SK-N-SH (cell line): ENCODE results near the gene KANK3. TPM values are rescaled to one million over a fixed set of nuclear protein-coding genes. Genes with fewer than 3 reads are reported as not detected.

Experiments
- CTCF ChIA-PET: fragments of 300-600, 350-600 bp; formaldehyde crosslinking; extraction: SDS; loops from one replicate; lab custom pipeline; 2021; lab: Yijun Ruan, JAX
- POLR2A ChIA-PET: fragments of 350-600 bp; sonication (Branson Sonifier 250); formaldehyde crosslinking; extraction: SDS; loops from one replicate; lab custom pipeline; 2020; ENCODE audit warnings: antibody characterized with exemption, inconsistent platforms; lab: Yijun Ruan, JAX
- DNase-seq: peaks from one replicate; pipeline ENCODE4 v3.0.0; 2012
- H2AFZ ChIP-seq: fragments of 200-600 bp; sonication (generic); 2 replicates; pipeline ENCODE4 v1.8.1; 2016; ENCODE audit warnings: antibody characterized with exemption, mild to moderate bottlenecking, low read depth
- H3F3A ChIP-seq: fragments of 200-600 bp; sonication (generic); replicated peaks from 2 replicates; pipeline ENCODE3; 2016; ENCODE audit warnings: antibody characterized with exemption, mild to moderate bottlenecking; ENCODE audit not compliant: insufficient read depth
- H3K27ac ChIP-seq, 2 experiments: fragments of 200-500 bp in 1 of 2; fragments of 200-600 bp in 1 of 2; sonication (Bioruptor generic) in 1 of 2; sonication (generic), shearing (Covaris generic) in 1 of 2; 2 replicates each; pipeline versions ENCODE4 v1.5.1 to v1.6.1; 2014 to 2016; ENCODE audit warnings: low read depth in 2 of 2, inconsistent platforms in 1 of 2, low read length in 1 of 2, mild to moderate bottlenecking in 1 of 2, mixed read lengths in 1 of 2
- H3K27me3 ChIP-seq: fragments of 200-600 bp; sonication (generic), shearing (Covaris generic); 2 replicates; pipeline ENCODE4 v1.6.1; 2016; ENCODE audit warnings: mixed run types; ENCODE audit not compliant: insufficient read depth
- H3K36me3 ChIP-seq, 2 experiments: fragments of 200-500 bp in 1 of 2; fragments of 200-600 bp in 1 of 2; sonication (Bioruptor generic) in 1 of 2; sonication (generic) in 1 of 2; replicated peaks in 1 of 2; 2 replicates each; pipeline versions ENCODE3 to v1.5.1; 2014 to 2016; ENCODE audit warnings: low read length in 1 of 2, mild to moderate bottlenecking in 1 of 2; ENCODE audit not compliant: insufficient read depth in 2 of 2, control insufficient read depth in 1 of 2
- H3K4me1 ChIP-seq, 2 experiments: fragments of 200-500 bp in 1 of 2; fragments of 200-600 bp in 1 of 2; sonication (Bioruptor generic) in 1 of 2; sonication (generic), shearing (Covaris generic) in 1 of 2; 2 replicates each; pipeline versions ENCODE4 v1.5.1 to v1.6.1; 2014 to 2016; ENCODE audit warnings: low read depth in 1 of 2, low read length in 1 of 2, mixed run types in 1 of 2; ENCODE audit not compliant: insufficient read depth in 2 of 2, control insufficient read depth in 1 of 2
- H3K4me2 ChIP-seq: fragments of 200-600 bp; sonication (generic), shearing (Covaris generic); 2 replicates; pipeline ENCODE4 v1.6.1; 2017; ENCODE audit warnings: mixed run types
- H3K4me3 ChIP-seq, 2 experiments: fragments of 200-500 bp in 1 of 2; fragments of 200-600 bp in 1 of 2; sonication (Bioruptor generic) in 1 of 2; sonication (generic), shearing (Covaris generic) in 1 of 2; 2 replicates each; pipeline versions ENCODE4 v1.5.1 to v1.8.1; 2014 to 2016; ENCODE audit warnings: low read depth in 2 of 2, inconsistent platforms in 1 of 2, low read length in 1 of 2, mild to moderate bottlenecking in 1 of 2, mixed read lengths in 1 of 2, moderate library complexity in 1 of 2
- H3K79me2 ChIP-seq: fragments of 200-600 bp; sonication (generic); 2 replicates; pipeline ENCODE4 v1.8.1; 2017; ENCODE audit warnings: mild to moderate bottlenecking; ENCODE audit not compliant: insufficient read depth
- H3K9ac ChIP-seq: fragments of 200-600 bp; sonication (generic); 2 replicates; pipeline ENCODE4 v1.6.1; 2017; ENCODE audit warnings: mixed run types
- H3K9me2 ChIP-seq: fragments of 200-600 bp; sonication (generic); 2 replicates; pipeline ENCODE4 v1.6.1; 2017; ENCODE audit warnings: mixed run types
- H3K9me3 ChIP-seq: fragments of 200-600 bp; sonication (generic); 2 replicates; pipeline ENCODE4 v1.6.1; 2017; ENCODE audit warnings: mixed run types, mild to moderate bottlenecking, moderate library complexity
- H4K20me1 ChIP-seq: fragments of 200-600 bp; sonication (generic); 2 replicates; pipeline ENCODE4 v1.6.1; 2017; ENCODE audit warnings: mild to moderate bottlenecking, mixed run types; ENCODE audit not compliant: insufficient read depth
- CHD2 ChIP-seq: fragments of 150-350 bp; IDR thresholded peaks from 2 replicates; pipeline ENCODE4 v1.6.1; 2018; ENCODE audit warnings: low read length; ENCODE audit not compliant: partially characterized antibody
- CTCF ChIP-seq: fragments of 200-600 bp; sonication (generic); IDR thresholded peaks from 2 replicates; pipeline ENCODE4 v1.6.1; 2017; ENCODE audit warnings: antibody characterized with exemption, mild to moderate bottlenecking, moderate library complexity
- ELF1 ChIP-seq: IDR thresholded peaks from 2 replicates; pipeline ENCODE4 v1.4.0; 2012
- EP300 ChIP-seq, 2 experiments: IDR thresholded peaks; 2 replicates each; pipeline versions ENCODE4 v1.4.0 to v1.6.1; 2012; ENCODE audit warnings: borderline replicate concordance in 1 of 2, low read depth in 1 of 2, low read length in 1 of 2
- EZH2phosphoT487 ChIP-seq: fragments of 200-600 bp; sonication (generic); IDR thresholded peaks from 2 replicates; pipeline ENCODE4 v1.6.1; 2017; ENCODE audit warnings: low read depth, mixed run types, mild to moderate bottlenecking, antibody characterized with exemption, moderate library complexity, borderline replicate concordance
- FOXJ3 ChIP-seq: sonication (generic); formaldehyde crosslinking; IDR thresholded peaks from 2 replicates; pipeline ENCODE4 v1.5.1; 2020; ENCODE audit warnings: mild to moderate bottlenecking, missing genetic modification reagents
- FOXM1 ChIP-seq: IDR thresholded peaks from 2 replicates; pipeline ENCODE4 v1.4.0; 2012; ENCODE audit warnings: low read depth, mild to moderate bottlenecking
- GABPA ChIP-seq: IDR thresholded peaks from 2 replicates; pipeline ENCODE4 v1.4.0; 2012; ENCODE audit warnings: low read depth, mild to moderate bottlenecking
- GATA2 ChIP-seq: sonication (generic); formaldehyde crosslinking; IDR thresholded peaks from 2 replicates; pipeline ENCODE4 v1.5.0; 2020; ENCODE audit warnings: mild to moderate bottlenecking, missing genetic modification reagents
- JUND ChIP-seq: IDR thresholded peaks from 2 replicates; pipeline ENCODE4 v1.4.0; 2012
- MAX ChIP-seq: IDR thresholded peaks from 2 replicates; pipeline ENCODE4 v1.4.0; 2012; ENCODE audit warnings: low read depth
- MEF2A ChIP-seq: IDR thresholded peaks from 2 replicates; pipeline ENCODE4 v1.4.0; 2012; ENCODE audit warnings: low read depth, borderline replicate concordance
- PBX3 ChIP-seq: IDR thresholded peaks from 2 replicates; pipeline ENCODE4; 2012
- REST ChIP-seq: IDR thresholded peaks from 2 replicates; pipeline ENCODE4 v1.6.1; 2012; ENCODE audit warnings: mild to moderate bottlenecking, low read depth, low read length, moderate library complexity
- RFX5 ChIP-seq: IDR thresholded peaks from 2 replicates; pipeline ENCODE4 v1.6.1; 2012; ENCODE audit warnings: mild to moderate bottlenecking, improper control_type of control experiment, low read length
- RXRA ChIP-seq: IDR thresholded peaks from 2 replicates; pipeline ENCODE4 v1.4.0; 2012; ENCODE audit warnings: low read depth, mild to moderate bottlenecking, borderline replicate concordance
- TAF1 ChIP-seq: IDR thresholded peaks from 2 replicates; pipeline ENCODE4 v1.6.1; 2012; ENCODE audit warnings: low read depth, mild to moderate bottlenecking, low read length, moderate library complexity, borderline replicate concordance
- TCF12 ChIP-seq: IDR thresholded peaks from 2 replicates; pipeline ENCODE4 v1.4.0; 2012
- USF1 ChIP-seq: IDR thresholded peaks from 2 replicates; pipeline ENCODE4 v1.4.0; 2012; ENCODE audit warnings: low read depth, borderline replicate concordance
- WGBS: methylation state at CpG from one replicate; pipeline ENCODE4 v1.1.6; 2017; ENCODE audit warnings: low lambda C conversion rate; 5-methylcytosine and 5-hydroxymethylcytosine counted together
- polyA plus RNA-seq, 3 experiments: library from polyadenylated mRNA; depleted of rRNA; stranded (reverse); fragments of >200 nt; gene quantifications; 2 replicates each; pipeline ENCODE4 v1.2.3, GENCODE V29; 2012

Gene KANK3
- polyA plus RNA-seq, 1 of the 3 experiments (the other 2 are of a cell fraction), result 0.51 TPM

GRCh38 chr19:8388612-8388958 is 45.5 kb upstream of the KANK3 start:
- Histone ChIP-seq H3K27me3 (no peaks in the 10 kb centered on the region), H3K4me1 (peaks cover 14 to 28% of the 10 kb centered on the region in 2 experiments; a peak in 2 of 4 replicates), H3K9me2 (no peaks in the 10 kb centered on the region), H2AFZ (no peak overlapping the region), H3F3A (peaks cover 16% of the 10 kb centered on the region), H3K4me2 (peak overlapping the region; percentile 71; the same call in 1 of the 2 replicates), H3K79me2 (peaks cover 44% of the 10 kb centered on the region), H3K9ac (no peak overlapping the region), H4K20me1 (peaks cover 28% of the 10 kb centered on the region), H3K36me3 (peaks cover 0 to 11% of the 10 kb centered on the region in 2 experiments), H3K27ac (no peak overlapping the region), H3K9me3 (no peaks in the 10 kb centered on the region)
- POLR2A ChIA-PET, result interaction anchor here (0.7 kb wide), 1 partner anchor 124 kb away, joined by 3 read pairs; no protein-coding TSS in a partner anchor
- DNase-seq, result no peak
- CTCF ChIA-PET, result interaction anchor here (8.0 kb wide), 1 partner anchor 35 kb away, joined by 78 read pairs; no protein-coding TSS in a partner anchor
- 67% methylated on average over 2 of the region's 2 CpGs for WGBS
- no peak for TF ChIP-seq EP300 (IDR thresholded peaks at IDR 0.05; ENCODE audit: borderline replicate concordance in 1 of 2, low read depth in 1 of 2, low read length in 1 of 2)
- TF ChIP-seq, all 33 proteins: peak for 0
- no peak overlapping the region for H3K4me3 ChIP-seq

- Histone ChIP-seq H3K9ac (no peak overlapping the region), H3K79me2 (peaks cover 37% of the 10 kb centered on the region), H2AFZ (no peak overlapping the region), H3K4me3 (no peak overlapping the region), H3K36me3 (peaks cover 0 to 11% of the 10 kb centered on the region in 2 experiments), H3K27me3 (no peaks in the 10 kb centered on the region), H3K4me1 (peaks cover 14 to 21% of the 10 kb centered on the region in 2 experiments; a peak in 2 of 4 replicates), H3F3A (peaks cover 16% of the 10 kb centered on the region), H3K9me2 (no peaks in the 10 kb centered on the region), H3K9me3 (no peaks in the 10 kb centered on the region), H3K4me2 (no peak overlapping the region), H4K20me1 (peaks cover 22% of the 10 kb centered on the region), H3K27ac (no peak overlapping the region)
- 81% methylated on average over 16 of the region's 16 CpGs for WGBS
- TF ChIP-seq GABPA, result no peak
- TF ChIP-seq EZH2phosphoT487, result no peak
- TF ChIP-seq PBX3, result no peak
- TF ChIP-seq TAF1, result no peak
- no peak for TF ChIP-seq MEF2A
- no peak for TF ChIP-seq FOXM1
- no peak for TF ChIP-seq JUND
- TF ChIP-seq RFX5, result no peak
- no peak for TF ChIP-seq GATA2
- TF ChIP-seq MAX, result no peak
- TF ChIP-seq RXRA, result no peak
- no peak for TF ChIP-seq USF1
- TF ChIP-seq CHD2, result no peak
- TF ChIP-seq ELF1, result no peak
- TF ChIP-seq EP300 (IDR thresholded peaks at IDR 0.05; ENCODE audit: borderline replicate concordance in 1 of 2, low read depth in 1 of 2, low read length in 1 of 2), result no peak
- no peak for TF ChIP-seq FOXJ3 (CRISPR knock-in tag)
- no peak for TF ChIP-seq REST
- TF ChIP-seq CTCF, result no peak
- no peak for TF ChIP-seq TCF12
- ChIA-PET CTCF (interaction anchor here (1.5 to 8.0 kb wide), 2 partner anchors 34 kb away, joined by 5 to 78 read pairs; no protein-coding TSS in a partner anchor), POLR2A (no interaction called here)
- DNase-seq, result no peak
Observed at GRCh38 chr19:8387688-8388611, 44.9 kb upstream of the KANK3 start.
